Measurements from ENCODE around the gene HIRA.
"Not testable (repeated sequence)": the region's sequence is repeated elsewhere in the genome, so short reads cannot be mapped to it uniquely, and the experiment has no call there.

Gene HIRA

GRCh38 chr22:19351604-19352003 lies 79.9 kb downstream of the HIRA start:
- DNase-seq: no peak

DNA sequence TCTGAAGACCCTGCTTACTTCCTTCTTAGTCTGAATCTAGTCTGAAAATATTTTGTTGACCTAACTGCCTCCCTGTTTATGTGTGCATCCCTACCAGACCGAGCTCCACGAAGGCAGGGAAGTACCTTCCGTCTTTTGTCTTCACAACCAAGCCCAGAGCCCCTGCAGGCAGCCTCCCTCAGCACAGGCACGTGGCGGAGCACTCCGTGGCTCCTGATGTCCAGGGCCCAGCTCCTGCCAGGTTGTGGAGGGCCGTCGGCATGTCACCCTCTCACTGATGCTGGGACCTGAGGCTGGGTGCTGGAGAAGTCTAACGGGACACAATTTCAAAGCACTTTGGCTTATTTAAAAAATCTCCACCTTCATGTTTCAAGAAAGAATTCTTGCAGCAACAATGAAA lies 80.6 kb downstream of the HIRA start:
- DNase-seq: no peak

DNA sequence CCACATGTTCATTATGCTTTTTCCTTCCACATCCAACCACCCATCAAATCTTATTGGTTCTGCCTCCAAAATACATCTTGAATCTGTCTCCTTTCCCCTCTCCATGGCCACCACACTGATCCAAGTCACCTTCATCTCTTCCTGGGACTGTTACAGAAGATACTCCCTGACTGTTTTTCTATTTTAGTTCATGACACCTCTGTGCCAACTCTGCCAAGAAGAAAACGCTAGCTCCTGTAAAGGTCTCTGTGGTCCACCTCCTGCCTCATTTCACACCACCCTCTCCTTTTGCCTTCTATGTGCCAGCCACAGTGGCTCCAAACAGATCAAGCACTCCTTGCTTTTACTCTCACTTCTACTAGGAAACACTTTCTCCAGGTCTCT lies 81.1 kb downstream of the HIRA start:
- DNase-seq: no peak

DNA sequence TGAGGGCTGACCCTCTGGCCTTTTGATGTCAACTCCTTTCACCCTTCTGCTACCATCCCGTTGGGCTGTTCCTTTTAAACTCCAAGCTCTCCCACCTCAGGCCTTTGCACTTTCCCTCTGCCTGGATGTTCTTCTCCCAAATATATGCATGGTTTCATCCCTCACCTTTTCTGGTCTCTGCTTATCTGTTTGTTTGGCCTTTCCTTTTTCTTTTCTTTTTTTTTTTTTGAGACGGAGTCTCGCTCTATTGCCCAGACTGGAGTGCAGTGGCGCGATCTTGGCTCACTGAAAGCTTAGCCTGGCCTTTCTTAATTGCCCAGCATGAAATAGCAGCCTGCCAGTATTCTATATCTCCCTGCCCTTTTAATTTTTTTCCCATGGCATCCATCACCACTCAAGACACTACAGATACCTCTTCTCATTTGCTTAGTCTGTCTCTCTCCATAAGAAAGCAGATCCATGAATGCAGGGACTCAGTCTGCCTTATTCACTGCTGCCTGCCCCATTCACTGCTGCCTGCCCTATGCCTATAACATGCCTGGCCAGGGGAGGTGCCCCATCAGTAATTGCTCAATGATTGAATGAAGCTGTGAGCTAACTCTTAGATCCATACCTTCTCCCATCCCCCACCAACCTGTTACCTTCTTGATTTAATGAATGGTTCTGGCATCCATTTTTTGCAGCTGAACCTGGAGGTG lies 81.6 kb downstream of the HIRA start:
- no peak for DNase-seq

DNA sequence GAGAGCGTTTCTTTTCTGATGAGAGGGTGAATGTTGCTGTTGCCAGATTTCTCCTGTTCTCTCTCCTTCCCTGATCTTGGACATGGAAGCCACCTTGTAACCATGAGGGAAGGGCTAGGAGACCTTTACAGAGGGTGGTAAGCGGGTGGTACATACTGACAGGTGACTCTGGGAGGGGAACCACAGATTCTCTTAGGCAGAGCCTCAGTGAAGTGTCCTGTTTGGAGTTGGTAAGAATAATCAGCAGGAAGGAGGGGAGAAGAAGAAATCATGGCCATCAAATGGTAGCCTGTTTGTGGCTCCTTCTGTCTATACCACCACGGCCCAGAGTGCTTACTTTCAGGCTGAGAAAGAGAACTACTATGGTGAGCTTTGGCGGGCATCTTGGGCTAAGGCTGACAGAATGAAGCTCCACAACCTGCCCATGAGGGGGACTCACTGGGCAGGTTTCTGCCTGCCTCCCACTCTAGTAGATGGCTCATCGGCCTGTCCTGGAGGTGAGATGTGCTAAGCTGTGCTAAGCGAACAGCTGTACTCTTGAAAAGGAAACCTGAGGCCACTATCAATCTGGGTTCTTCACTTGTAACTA lies 84.8 kb downstream of the HIRA start:
- no peak for DNase-seq

DNA sequence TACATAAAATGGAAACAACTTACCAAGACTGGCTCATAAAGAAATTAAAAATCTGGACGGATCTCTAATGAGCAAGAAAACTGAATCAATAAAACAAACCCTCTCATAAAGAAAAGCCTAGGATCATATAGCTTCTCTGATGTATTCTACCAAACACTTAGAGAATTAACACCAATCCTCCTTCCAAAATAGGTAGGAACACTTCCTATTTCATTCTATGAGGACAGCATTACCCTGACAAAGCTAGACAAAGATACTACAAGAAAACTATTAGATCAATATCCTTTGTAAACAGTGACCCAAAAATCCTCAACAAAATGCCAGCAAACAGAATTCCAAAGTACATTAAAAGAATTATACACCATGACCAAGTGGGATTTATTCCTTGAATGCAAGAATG lies 87.1 kb downstream of the HIRA start:
- DNase-seq: no peak

DNA sequence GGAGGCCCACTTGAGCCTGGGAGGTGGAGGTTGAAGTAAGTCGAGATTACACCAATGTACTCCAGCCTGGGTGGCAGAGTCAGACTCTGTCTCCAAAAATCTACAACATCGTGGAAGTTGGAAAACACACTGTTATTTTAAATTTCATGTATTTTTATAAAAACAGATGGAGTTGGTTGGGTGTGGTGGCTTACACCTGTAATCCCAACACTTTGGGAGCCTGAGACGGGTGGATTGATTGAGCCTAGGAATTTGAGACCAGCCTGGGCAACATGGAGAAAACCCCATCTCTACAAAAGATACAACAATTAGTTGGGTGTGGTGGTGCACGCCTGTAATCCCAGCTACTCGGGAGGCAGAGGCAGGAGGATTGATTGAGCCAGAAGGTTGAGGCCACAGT lies 88.1 kb downstream of the HIRA start:
- DNase-seq: no peak

- DNase-seq: no peak
Measured at GRCh38 chr22:19341500-19341899, 90.0 kb downstream of the HIRA start.

- DNase-seq: no peak
Measured at GRCh38 chr22:19337137-19337536, 94.4 kb downstream of the HIRA start.

DNA sequence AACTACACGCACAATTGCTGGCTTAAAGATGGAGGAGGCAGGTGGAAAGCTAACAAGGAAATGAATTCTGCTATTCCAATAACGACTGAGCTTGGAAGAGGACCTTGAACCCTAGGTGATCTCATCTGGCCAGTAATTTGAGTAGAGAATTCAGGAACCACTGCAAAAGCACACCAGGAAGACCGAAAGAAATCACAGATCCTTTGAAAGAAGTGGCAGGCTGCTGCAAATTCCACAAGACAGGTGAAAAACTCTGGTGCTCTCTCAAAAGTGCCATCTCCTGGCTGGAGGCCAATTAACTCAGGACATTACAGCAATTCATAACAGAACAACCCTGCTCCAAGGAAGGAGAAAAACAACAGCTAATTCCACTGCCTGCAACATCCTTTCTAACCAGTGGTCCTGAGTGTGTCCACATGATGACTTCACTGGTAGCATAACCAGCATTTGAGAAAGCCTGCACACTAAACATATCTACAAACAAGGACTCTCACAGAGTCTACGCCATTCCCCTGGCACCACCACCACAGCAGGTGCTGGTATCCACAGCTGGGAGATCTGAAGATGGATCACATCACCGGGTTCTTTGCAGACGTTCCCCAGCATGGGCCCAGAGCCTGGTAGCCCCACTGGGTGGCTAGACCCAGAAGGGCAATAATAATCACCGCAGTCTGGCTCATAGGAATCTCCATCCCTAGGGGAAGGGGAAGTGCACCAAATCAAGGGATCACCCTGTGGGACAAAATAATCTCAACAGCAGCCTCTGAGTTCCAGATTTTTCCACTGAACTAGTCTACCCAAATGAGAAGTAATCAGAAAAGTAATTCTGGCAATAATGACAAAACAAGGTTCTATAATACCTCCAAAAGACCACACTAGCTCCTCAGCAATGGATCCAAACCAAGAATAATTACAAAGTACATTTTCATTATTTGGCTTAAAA lies 95.1 kb downstream of the HIRA start:
- DNase-seq: no peak

GRCh38 chr22:19331975-19332374 lies 99.6 kb downstream of the HIRA start:
- DNase-seq: no peak

DNA sequence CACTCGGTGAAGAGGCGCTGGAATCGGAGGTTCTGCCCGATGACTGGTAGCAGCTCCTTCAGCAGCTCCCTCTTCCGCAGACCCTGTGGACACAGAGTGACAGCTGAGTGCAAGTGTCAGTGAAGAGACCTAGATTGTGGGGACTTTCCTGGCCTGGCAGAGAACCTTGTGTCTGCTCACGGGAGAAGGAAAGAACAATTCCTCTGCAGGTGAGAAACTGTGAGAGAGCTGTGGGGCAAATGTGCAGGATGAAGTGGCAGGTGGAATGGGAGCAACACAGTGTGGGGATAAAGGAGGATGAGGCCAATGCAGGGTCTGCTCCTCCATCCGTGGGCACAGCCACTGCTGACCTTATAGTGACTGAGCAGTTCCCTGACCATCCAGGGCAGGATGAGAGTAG lies 100.1 kb downstream of the HIRA start:
- DNase-seq: no peak

GRCh38 chr22:19330865-19331418 lies 100.6 kb downstream of the HIRA start:
- DNase-seq: no peak

- DNase-seq: not testable (repeated sequence)
Measured at GRCh38 chr22:19330205-19330604, 101.3 kb downstream of the HIRA start.

DNA sequence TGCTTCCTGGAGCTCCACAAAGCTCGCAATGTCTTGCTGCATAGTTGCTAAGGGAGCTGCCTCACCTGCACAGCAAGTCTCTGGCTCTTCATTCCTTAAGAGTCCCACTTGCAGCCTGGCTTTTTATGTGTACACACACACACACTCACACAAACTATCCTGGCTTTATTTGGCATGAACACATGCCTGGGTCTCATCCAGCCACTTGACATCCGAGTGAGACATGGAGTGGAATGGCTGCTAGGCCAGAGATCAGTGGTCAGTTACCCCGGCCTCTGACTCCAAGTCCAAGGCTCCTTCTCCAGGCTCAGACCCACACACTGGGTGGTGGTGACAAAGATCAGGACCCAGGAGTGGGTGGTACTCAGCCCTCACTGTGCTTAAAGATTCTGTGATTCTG lies 102.1 kb downstream of the HIRA start:
- no peak for DNase-seq

GRCh38 chr22:19325296-19325948 lies 106.1 kb downstream of the HIRA start:
- no peak for DNase-seq

DNA sequence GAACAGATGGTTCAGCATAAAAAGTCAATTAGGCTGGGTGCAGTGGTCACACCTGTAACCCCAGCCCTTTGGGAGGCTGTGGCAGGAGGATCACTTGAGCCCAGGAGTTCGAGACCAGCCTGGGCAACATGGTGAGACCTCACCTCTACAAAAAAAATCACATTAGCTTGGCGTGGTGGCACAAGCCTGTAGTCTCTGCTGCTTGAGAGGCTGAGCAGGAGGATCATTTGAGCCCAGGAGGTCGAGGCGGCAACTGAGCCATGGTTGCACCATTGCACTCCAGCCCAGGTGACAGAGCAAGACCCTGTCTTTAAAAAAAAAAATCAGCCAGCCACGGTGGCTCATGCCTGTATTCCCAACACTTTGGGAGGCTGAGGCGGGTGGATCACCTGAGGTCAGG lies 108.1 kb downstream of the HIRA start:
- DNase-seq: not testable (repeated sequence)

GRCh38 chr22:19321757-19322156 lies 109.8 kb downstream of the HIRA start:
- DNase-seq: no peak

DNA sequence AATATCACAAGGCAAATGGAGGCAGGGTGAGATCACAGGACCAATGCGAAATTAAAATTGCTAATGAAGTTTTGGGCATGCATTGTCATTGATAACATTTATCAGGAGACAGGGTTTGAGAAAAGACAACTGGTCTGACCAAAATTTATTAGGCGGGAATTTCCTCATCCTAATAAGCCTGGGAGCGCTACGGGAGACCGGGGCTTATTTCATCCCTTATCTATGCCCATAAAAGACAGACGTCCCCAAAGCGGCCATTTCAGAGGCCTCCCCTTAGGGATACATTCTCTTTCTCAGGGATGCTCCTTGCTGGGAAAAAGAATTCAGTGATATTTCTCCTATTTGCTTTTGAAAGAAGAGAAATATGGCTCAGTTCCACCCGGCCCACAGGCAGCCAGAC lies 111.4 kb downstream of the HIRA start:
- DNase-seq: not testable (repeated sequence)

DNA sequence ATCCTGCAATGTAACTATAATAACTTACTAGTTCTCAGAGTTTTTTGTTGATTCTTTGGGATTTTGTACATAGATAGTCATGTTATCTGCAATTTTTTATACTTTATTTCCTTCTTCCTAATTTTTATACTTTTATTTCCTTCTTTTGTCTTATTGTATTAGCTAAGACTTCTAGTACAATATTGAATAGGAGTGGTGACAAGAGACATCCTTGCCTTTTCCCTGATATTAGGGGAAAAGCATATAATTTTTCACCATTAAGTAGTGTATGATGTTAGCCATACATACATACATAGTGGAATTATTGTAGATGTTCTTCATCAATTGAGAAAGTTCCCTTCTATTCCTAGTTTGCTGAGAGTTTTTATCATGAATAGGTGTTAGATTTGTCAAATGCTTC lies 112.3 kb downstream of the HIRA start:
- no peak for DNase-seq

- no peak for DNase-seq
Measured at GRCh38 chr22:19317865-19318264, 113.7 kb downstream of the HIRA start.

GRCh38 chr22:19307872-19308271 lies 123.7 kb downstream of the HIRA start:
- DNase-seq: no peak

DNA sequence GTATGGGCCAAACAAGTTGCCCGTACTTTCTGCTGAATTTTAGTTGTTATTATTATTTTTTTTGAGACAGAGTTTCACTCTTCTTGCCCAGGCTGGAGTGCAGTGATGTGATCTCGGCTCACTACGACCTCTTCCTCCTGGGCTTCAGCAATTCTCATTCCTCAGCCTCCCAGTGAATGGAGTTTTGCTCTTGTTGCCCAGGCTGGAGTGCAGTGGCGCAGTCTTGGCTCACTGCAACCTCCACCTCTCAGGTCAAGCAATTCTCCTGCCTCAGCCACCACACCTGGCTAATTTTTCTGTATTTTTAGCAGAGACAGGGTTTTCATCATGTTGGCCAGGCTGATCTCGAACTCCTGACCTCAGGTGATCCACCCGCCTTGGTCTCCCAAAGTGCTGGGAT lies 125.0 kb downstream of the HIRA start:
- not testable (repeated sequence) for DNase-seq

All from activated naive CD4-positive, alpha-beta T cell (primary cell).